ENCODE measurements around the gene TSPAN18.

TSPAN18 gene

GRCh38 chr11:44741976-44742375 is 15.2 kb downstream of the TSPAN18 start:
- DNase-seq (ENCODE audit: low spot score), result no peak
- in situ Hi-C loops (cut with MboI; ENCODE audit: low pct_unique_long_range_greater_than_20kb, low sequenced_read_pairs, unreplicated experiment), result loop anchor here (25.0 kb wide), 1 partner anchor 145 kb away; no protein-coding TSS in a partner anchor
- no peak for TF ChIP-seq CTCF (IDR thresholded peaks at IDR 0.05; ENCODE audit: extremely low read depth, insufficient read depth, missing control alignments)

GRCh38 chr11:44742508-44743246 is 15.9 kb downstream of the TSPAN18 start:
- in situ Hi-C loops (cut with MboI; ENCODE audit: low pct_unique_long_range_greater_than_20kb, low sequenced_read_pairs, unreplicated experiment), result loop anchor here (25.0 kb wide), 1 partner anchor 145 kb away; no protein-coding TSS in a partner anchor
- TF ChIP-seq CTCF (IDR thresholded peaks at IDR 0.05; ENCODE audit: extremely low read depth, insufficient read depth, missing control alignments), result no peak
- DNase-seq (ENCODE audit: low spot score), result no peak

GRCh38 chr11:44743326-44743725 is 16.6 kb downstream of the TSPAN18 start:
- DNase-seq (ENCODE audit: low spot score), result no peak
- in situ Hi-C loops (cut with MboI; ENCODE audit: low pct_unique_long_range_greater_than_20kb, low sequenced_read_pairs, unreplicated experiment), result loop anchor here (25.0 kb wide), 1 partner anchor 144 kb away; no protein-coding TSS in a partner anchor
- no peak for TF ChIP-seq CTCF (IDR thresholded peaks at IDR 0.05; ENCODE audit: extremely low read depth, insufficient read depth, missing control alignments)

- in situ Hi-C loops (cut with MboI; ENCODE audit: low pct_unique_long_range_greater_than_20kb, low sequenced_read_pairs, unreplicated experiment), result loop anchor here (25.0 kb wide), 1 partner anchor 143 kb away; no protein-coding TSS in a partner anchor
- no peak for DNase-seq (ENCODE audit: low spot score)
- no peak for TF ChIP-seq CTCF (IDR thresholded peaks at IDR 0.05; ENCODE audit: extremely low read depth, insufficient read depth, missing control alignments)
Measured at GRCh38 chr11:44743959-44744557, 17.3 kb downstream of the TSPAN18 start.

- TF ChIP-seq CTCF (IDR thresholded peaks at IDR 0.05; ENCODE audit: extremely low read depth, insufficient read depth, missing control alignments), result no peak
- in situ Hi-C loops (cut with MboI; ENCODE audit: low pct_unique_long_range_greater_than_20kb, low sequenced_read_pairs, unreplicated experiment), result loop anchor here (25.0 kb wide), 1 partner anchor 140 kb away; no protein-coding TSS in a partner anchor
- DNase-seq (ENCODE audit: low spot score), result no peak
Measured at GRCh38 chr11:44746894-44747293, 20.1 kb downstream of the TSPAN18 start.

GRCh38 chr11:44747316-44747715 is 20.6 kb downstream of the TSPAN18 start:
- TF ChIP-seq CTCF (IDR thresholded peaks at IDR 0.05; ENCODE audit: extremely low read depth, insufficient read depth, missing control alignments), result no peak
- no peak for DNase-seq (ENCODE audit: low spot score)
- in situ Hi-C loops (cut with MboI; ENCODE audit: low pct_unique_long_range_greater_than_20kb, low sequenced_read_pairs, unreplicated experiment), result loop anchor here (25.0 kb wide), 1 partner anchor 140 kb away; no protein-coding TSS in a partner anchor

All from GM13977 (cell line).